ENCODE data around the gene PIK3R3.

GRCh38 chr1:46180082-46180616, 47.7 kb upstream of the PIK3R3 start:
- TF ChIP-seq EP300 (IDR thresholded peaks at IDR 0.05) (no peak), CTCF (IDR thresholded peaks at IDR 0.05) (no peak), POLR2A (IDR thresholded peaks at IDR 0.05) (no peak)

Data from ovary (tissue), 3 donors.